SK-N-SH treated with all-trans-retinoic acid at 6 μM for 48 hours (cell line): ENCODE measurements around the gene PRPF40B.

Experiments
- ARNTL ChIP-seq: fragments of 450-650 bp; formaldehyde crosslinking; IDR thresholded peaks from 2 replicates; pipeline ENCODE4 v1.5.0; 2020; ENCODE audit warnings: low read depth, mild to moderate bottlenecking, moderate library complexity, borderline replicate concordance
- CREB5 ChIP-seq: fragments of 250-450 bp; sonication (Bioruptor Pico); IDR thresholded peaks from 2 replicates; pipeline ENCODE4 v1.5.1; 2020; ENCODE audit warnings: low read depth, mild to moderate bottlenecking, moderate library complexity
- GLIS3 ChIP-seq: fragments of 250-450 bp; sonication (Bioruptor Pico); IDR thresholded peaks from 2 replicates; pipeline ENCODE4 v1.5.0; 2020; ENCODE audit warnings: mild to moderate bottlenecking, moderate library complexity
- ISL1 ChIP-seq: fragments of 250-450 bp; sonication (Bioruptor Pico); IDR thresholded peaks from 2 replicates; pipeline ENCODE4 v2.1.2; 2022; ENCODE audit warnings: mild to moderate bottlenecking, moderate library complexity
- PATZ1 ChIP-seq: fragments of 250-450 bp; sonication (Bioruptor Pico); IDR thresholded peaks from 2 replicates; pipeline ENCODE4 v1.8.0; 2020; ENCODE audit warnings: mild to moderate bottlenecking, moderate library complexity, borderline replicate concordance
- RARB ChIP-seq: fragments of 250-450 bp; sonication (Bioruptor Pico); IDR thresholded peaks from 2 replicates; pipeline ENCODE4 v1.8.0; 2021; ENCODE audit warnings: mild to moderate bottlenecking, moderate library complexity
- TOX ChIP-seq: fragments of 250-450 bp; sonication (Bioruptor Pico); IDR thresholded peaks from 2 replicates; pipeline ENCODE4 v1.8.0; 2021; ENCODE audit warnings: mild to moderate bottlenecking, moderate library complexity, borderline replicate concordance
- ZFP3 ChIP-seq: fragments of 250-450 bp; sonication (Bioruptor Pico); IDR thresholded peaks from 2 replicates; pipeline ENCODE4 v1.5.0; 2020; ENCODE audit warnings: mild to moderate bottlenecking, moderate library complexity
- ZNF565 ChIP-seq: fragments of 450-650 bp; formaldehyde crosslinking; conservative IDR thresholded peaks from 2 replicates; pipeline ENCODE4 v1.5.0; 2020; ENCODE audit warnings: low read depth, mild to moderate bottlenecking, moderate library complexity

GRCh38 chr12:49678711-49679110, 55.4 kb downstream of the PRPF40B start:
- TF ChIP-seq ARNTL (CRISPR knock-in tag) (no peak), GLIS3 (no peak), ZFP3 (CRISPR knock-in tag) (no peak), ISL1 (CRISPR knock-in tag) (no peak), TOX (CRISPR knock-in tag) (no peak), ZNF565 (CRISPR knock-in tag) (no peak), PATZ1 (CRISPR knock-in tag) (no peak), RARB (CRISPR knock-in tag) (no peak), CREB5 (CRISPR knock-in tag) (no peak)
